GM21786 (cell line): Measurements from ENCODE around the gene MSI2.

Experiments
- ATAC-seq: cut with Tn5 transposase; IDR thresholded peaks from one replicate; pipeline ENCODE4 v1.9.1; 2021; ENCODE audit not compliant: unreplicated experiment

The MSI2 gene

DNA sequence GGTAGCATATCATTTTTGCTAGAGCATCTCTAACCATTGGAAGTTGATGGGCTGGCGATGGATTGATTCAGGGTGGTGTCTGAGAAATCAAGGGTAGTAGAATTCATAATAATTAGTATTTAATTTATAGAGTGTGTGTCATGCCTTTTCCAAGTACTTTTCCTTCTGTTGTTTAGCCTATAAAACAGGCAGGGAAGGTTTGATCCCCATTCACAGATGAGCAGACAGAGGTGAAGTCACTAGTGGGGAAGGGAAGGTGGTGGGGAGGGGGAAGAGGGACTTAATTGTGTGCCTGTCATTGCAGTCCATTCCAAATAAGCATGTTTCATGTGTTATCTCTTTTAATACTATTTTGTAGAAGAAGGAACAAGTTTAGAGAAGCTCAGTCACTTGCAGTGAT, 131.3 kb downstream of the MSI2 start:
- no peak for ATAC-seq

DNA sequence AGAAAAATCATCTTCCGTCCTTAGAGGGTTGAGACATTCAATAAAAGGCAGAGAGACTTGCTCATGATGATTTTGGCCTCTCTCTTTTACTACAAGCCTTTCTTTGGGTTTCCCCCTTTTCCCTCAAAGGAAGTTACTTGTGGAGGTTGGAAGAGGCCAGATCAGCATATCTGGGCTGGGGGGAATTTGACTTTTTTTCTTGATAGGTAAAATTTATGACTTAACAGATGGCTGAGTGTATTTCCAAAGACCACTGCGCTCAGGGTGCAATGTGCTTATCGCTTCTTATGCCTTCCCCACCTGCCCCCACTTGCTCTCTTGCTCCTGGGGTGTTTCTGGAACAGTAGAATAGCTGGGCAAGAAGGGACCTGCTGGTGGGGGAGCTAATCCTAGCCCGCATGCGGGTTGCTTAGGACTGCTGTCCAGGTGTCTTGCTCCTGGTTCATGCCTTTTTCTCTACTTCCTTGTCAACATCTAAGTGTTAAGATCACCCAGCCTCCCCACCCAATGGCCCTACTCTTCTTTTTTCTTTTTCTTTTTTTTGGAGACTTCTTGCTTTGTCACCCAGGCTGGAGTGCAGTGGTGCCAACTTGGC, 131.9 kb downstream of the MSI2 start:
- ATAC-seq: no peak

DNA sequence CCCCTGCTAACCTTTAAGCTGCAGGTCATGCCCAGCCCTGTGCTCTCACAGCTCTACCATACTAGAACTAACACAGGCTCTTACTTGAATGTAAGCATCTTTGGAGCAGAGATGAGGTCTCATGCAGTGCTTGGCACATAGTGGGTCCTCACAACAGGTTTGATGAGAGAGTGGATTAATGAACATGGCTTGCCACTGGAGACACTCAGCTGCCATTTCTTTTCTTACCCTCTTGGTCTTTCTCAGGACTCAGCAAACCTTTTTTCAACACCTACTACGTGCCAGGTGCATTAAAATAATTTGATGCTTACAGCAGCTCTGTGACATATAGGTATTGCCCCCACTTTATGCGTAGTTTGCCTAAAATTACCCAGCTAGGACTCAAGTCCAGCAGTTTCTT, 133.2 kb downstream of the MSI2 start:
- ATAC-seq: no peak

DNA sequence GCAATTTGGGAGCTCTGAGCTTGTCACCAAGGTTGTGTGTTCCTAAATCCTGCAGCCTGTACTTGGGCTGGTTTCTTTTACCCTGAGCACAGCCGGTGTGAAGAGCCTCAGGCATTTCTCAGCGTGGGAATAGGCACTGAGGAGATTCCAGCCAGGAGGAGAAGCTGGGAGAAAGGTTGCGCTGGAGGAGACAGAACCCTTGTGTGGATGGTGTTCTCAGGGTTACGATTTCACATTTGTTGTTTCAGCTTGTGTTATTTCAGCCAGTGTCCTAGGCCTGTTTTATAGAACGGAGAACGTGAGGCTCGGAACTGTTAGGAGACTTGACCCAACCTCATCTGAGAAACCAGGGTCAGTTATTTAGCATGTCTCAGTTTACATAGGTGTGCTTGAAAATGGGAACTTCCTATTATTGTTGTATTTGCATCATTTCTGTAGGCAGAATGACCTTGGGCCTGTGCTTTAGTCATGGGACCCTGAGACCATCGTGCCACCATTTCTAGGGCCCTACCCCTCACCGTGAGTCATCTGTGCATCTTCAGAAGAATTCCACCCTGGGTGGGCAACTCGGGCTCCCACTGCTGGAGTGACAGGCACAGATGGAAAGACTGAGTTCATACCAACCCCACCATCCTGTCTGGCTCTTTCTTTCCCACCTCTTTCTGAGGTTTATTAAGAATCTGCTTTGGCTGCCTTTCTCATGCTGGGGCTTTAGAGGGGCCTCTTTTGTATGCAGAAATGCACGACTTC, 134.9 kb downstream of the MSI2 start:
- ATAC-seq: no peak

DNA sequence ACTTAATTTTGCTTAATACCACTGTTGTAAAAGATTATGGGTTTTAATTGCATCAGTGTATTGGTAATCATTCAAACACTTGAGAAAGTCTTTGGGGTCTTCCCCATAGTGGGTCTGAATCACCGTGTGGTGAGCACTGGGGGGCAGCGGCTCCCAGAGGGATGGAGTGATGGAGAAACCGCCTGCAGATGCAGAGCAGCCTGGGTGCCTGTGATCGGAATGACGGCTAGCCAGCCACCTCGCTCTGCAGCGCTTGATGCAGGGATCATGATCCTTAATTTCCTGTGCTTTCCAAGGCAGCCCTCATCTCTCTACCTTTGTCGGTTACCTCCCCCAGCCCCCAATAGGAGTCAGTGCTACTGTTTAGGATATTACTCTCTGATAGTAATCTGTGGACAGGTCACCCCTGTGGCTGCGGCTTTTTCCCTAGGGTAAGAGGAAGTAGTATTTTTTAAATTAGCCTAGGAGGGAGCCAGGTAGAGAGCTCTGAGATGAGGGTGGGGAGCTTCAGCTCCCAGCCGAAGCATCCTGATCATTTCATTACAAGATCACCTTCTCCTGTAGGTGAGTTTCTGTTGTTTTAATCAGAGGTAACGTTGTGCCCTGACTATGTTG, 135.6 kb downstream of the MSI2 start:
- ATAC-seq: no peak

DNA sequence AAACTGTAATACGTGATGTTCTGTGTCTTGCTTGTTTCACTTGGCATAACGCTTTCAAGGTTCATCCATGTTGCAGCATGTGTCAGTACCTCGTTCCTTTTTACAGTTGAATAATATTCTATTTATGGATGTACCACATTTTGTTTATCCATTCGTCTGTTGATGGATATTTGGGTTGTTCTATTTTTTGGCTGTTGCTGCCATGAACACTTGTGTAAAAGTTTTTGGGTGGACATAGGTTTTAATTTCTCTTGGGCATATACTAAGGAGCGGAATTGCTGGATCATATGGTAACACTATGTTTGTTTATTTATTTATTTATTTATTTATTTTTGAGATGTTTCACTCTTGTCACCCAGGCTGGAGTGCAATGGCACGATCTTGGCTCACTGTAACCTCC, 137.0 kb downstream of the MSI2 start:
- no peak for ATAC-seq

DNA sequence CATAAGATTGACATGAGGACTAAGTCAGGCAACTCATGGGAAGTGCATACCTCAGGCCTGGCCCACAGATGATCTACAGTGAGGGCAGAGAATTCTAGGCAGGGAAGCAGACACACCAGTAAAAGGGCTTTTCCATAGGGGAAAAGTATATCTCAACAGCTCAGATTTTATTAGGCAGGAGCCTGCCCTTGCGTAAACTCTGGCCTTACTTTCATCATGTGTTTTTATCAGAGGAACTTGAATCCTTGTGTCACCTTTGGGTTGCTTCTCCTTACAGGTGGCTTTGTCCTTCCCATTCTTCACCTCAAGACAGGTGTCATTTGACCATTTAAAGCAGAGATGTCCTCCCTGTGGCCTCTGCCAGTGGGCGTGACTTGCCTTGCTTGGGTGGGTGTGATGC, 138.1 kb downstream of the MSI2 start:
- ATAC-seq: no peak

DNA sequence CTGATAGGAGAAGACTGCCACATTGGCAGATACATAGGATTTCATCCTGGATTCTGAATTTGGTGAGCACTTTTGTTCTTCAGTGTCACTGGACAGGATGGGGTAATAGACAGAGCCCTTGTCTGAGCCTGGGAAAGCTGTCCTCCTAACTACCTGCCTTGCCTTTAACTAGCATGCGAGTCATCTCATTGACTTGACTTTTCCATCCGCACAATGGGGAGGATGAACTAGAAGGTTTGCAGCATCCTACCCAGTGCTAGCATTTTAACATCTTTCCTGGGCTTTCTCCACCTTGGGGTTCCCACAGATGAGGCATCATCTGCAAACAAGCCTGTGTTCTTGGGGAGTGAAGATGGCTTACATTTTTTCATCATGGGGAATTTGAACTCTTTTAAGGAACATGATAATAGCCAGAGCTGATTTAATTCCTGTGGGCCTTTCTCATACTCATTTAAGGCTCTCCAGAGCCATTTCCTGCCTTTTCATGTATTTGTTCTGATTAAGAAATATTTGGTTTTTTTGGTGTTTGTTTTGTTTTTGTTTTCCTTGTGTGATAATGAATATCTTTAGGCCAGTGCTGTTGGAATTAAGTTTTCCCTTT, 139.5 kb downstream of the MSI2 start:
- no peak for ATAC-seq

DNA sequence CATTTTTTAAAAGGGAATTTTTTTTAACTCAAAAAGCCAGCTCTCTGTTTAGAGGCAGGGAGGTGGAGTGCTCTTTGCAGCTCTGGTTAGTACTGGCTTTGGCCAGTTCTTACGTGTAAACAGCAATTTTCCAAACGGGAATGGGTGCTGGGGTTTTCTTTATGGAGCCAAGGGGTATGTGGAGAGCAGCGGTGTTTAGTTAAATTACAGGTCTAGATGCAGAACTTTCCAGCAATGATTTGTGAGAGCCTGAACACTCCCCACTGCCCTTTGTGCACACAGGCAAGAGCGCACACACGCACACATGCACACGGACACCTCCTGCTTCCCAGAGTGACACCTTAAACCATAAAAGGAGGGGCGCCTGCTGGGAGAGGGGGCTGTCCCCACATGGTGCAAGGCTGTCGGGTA, 140.2 kb downstream of the MSI2 start:
- ATAC-seq: no peak

DNA sequence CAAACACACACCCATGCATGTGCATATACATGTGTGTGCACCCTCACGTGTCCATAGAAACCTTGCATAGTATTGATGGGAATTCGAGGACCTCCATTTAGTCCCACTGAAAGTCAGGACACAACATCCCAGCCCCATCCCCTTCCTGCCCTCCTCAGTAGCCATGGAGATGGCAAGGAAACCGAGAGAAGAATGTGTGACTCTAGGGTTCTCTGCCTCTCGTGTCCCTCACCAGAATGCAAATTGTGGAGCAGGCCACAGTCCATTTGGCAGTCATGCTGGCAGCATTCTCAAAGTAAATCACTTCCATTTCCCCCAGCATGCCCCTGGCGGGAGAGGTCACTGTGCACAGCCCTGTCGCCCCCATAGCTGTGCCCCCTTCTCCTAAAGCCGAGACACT, 141.1 kb downstream of the MSI2 start:
- no peak for ATAC-seq

DNA sequence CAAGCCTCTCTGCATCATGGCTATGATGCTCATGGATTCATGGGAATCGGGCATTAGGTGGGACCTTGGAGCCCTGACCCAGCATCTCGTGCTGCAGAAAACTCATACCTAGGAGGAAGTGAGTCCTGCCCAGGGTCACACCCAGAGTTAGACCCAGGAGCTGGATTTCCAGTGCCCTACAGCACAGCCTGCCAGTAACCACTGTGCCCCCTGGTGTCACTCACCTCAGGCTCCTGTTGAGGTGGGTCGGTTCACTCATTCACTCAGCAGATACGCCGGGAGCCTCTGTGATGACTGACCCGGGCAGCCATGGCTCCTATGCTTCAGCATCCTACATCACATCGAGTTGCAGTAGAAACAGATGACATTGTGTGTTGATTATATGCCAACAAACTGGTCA, 143.4 kb downstream of the MSI2 start:
- no peak for ATAC-seq

DNA sequence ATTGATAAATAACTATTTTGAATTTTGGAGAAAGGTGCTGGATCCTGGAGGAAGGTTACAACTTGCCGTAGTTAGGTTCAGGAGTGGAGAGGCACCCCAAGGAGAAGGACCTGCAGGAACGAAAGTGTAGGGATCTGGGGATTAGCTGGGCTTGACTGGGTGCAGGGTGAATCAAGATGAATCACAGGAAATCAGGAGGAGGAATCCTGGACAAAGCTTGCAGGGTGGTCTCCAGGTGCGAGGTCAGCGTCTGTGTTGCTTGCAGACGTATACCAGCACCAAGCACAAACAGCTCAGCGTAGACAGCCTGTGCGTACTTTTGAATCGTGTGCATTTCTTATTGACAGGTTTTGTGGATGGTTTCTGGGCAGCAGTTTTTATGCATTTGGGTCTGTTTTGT, 144.3 kb downstream of the MSI2 start:
- no peak for ATAC-seq

DNA sequence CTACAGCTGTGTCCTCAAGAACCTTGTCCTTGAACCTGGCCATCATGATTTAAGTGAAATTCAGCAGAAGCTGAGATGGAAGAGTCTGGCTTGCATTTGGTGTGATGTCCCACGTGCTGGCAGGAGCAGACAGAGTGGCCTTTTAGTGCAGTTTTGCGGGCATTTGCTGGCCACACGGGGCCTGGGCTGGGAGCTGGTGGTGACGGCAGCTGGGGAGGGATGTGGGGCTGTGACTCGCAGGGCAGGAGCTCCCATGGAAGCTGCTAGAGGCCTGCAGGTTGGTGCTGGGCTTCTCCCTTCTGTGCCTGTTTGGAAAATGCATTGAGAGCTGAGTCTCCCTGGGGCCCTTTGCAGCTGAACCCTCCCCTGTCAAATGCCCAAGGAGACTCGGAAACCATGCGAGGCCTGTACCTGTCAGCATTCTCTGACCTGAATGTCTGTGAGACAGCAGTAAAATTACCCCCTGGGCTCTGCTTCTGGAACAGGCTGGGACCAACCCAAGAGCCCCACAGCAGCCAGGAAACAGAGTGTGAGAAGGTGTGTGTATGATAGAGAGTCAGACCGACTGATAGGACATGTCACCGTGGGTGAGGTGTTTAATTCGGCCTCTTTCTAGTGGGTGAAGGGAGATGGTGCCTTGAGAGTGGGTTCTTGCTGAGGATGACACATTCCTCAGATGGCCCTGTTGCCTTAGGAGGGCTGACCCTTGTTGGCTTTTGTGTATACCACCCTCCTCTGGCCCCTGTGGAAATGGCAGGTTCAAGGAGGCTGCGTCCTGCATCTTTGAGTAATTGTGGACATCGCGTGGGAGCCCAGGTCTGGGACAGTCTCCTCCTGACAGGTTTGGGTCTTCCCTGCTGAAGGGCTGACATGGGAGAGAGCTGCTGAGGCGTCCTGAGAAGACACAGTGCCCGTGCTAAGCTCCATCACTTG, 145.5 kb downstream of the MSI2 start:
- no peak for ATAC-seq

DNA sequence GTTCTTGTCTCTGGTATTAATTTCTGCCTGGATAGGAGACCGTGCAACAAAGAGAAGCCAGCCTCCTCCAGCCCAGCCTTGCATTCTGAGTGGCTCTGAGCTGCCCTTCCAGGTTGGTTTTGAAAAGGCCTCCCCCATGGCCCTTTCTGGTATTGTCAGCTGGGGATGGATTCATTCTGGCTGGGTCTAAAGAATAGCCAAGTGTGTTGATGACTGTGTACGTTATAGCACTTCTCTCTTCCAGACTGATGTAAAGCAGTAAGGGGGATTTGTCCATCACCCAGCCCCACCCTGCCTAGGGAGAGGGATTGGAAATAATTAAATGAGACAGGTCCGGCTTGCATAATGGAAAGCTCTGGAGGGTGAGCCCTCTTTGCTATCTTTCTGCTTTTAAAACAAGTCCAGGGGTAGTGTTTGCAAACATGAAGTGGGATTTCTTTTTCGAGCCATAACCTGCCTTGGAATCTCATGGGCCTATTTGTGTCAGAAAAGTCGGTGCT, 146.4 kb downstream of the MSI2 start:
- no peak for ATAC-seq

DNA sequence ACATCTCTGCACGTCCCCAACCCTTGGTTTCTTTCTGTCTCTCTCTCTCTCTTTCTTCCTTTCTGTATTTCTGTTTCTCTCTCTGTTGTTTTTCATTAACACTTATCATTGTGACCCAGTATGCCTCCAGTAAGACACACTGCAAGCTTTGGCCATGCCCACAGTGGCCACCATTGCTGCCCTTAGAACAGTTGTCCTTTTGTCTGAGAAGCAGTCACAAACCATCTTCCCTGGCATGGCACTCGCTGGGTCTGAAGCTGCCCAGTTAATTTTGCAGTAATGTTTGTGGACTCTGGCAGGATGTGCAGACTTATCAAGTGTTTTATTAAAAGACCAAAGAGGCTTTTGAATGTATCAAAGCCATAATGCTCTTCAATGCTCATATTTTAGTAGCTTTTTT, 146.9 kb downstream of the MSI2 start:
- ATAC-seq: no peak

DNA sequence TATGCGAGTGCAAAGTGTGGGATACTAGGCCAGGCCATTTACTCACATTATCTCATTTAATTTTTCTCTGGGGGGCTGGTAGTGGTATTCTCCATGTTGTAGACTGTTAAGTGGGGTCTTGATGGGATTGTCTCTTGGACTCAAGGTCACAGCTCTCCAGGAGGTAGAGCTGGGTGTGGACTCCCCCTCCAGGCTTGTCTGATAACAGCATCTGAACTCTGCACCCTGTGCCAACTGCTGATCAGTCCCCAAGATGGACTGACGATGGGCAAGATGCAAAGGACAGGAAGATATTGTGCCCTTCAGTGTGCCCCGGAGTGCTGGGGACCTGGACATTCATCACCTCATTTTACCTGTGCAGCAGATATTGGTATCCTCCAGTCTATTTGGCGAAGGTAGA, 147.8 kb downstream of the MSI2 start:
- ATAC-seq: no peak

DNA sequence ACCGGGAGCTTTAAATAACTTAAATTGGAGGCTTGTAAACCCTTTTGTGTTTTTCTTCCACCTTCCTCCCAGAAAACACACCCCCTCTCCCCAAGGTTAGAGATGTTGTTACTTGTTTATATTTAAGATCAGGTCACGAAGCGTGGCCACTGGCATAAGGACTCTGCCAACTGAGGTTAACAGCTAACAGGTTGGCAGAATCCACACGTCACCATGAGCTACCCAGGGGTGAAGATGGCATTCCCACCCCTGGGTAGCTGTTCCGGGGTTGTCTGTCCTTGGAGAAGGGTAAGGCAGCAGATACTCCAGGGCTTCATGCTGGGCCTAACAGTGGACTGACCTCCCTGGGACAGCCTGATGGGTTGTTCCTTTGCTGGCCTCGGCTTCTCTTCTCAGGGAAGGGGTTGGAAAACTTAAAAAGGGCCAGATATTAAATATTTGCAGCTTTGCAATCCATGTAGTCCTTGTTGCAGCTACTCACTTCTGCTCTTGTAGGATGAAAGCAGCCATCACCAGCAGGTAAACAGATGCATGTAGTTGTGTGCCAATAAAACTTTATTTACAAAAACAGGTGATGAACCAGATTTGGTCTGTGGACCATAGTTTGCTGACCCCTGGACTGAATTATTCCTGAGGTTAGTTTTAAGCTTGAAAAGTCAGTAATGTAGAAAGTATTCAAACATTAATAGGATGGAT, 148.6 kb downstream of the MSI2 start:
- ATAC-seq: no peak

DNA sequence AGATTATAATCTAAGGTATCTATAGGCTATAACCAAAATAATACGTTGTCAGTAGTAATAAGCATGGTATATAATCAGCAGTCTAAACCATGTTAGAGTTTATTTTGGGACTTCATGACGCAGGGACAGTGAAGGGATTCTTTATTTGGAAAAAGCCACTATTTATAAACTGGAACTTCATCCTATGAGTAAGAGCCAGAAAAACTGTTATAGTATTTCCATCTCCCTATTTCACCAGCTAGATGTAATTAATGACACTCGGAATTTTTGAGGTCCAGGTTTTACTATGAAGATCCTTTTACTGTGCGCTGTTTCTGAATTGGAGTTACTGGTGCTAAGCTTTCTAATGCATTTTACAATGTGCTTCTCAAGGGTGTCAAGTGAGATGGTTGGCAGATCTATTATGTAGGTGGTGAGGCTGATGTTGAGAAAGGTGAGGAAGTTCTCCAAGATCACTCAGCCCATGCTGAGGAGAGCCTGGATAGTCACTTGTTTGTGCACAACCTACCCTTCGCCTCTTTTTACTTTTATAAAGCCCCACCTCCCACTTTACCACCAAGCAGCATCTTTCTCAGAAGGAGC, 149.3 kb downstream of the MSI2 start:
- ATAC-seq: no peak

DNA sequence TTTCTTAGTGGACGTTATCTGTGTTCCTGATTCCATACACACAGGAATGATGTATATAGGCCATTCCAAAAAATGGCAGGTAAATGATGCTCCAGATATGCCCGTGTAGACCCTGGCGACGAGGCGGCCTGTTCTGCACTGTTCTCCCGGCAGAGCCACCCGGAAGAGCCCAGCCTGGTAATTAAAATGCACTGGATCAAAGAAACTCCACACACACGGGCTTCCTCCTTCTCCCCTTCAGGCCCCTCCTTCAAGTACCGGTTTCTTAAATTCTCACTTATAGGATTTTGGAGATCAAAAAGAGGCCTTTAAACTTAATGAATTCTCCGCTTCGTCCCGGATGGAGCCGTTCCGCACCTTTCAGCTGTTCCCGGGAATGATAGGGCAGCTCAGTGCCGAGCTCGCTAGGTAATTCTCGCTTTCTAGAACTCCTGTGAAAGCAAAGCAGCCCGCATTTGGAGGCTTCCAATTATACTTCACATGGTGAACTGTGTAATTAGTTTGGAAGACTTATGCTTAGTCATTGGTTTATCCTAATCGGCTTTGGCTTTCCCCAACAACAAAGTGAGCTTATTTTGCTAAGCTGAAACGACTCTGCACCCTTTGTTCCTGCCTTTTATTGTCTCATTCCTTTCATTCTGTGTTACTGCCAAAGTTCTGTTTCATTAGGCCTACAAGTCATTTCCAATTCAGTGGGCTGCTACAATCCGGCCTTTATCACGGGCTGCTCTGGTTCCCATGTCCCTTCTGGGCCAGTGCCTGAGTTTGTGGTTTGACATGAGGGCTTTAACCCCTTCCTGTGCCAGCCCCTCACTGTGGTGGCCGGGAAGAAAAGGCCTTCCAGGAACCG, 150.0 kb downstream of the MSI2 start:
- ATAC-seq: no peak
